Neutrophil (primary cell): ENCODE data around the gene LRRC23.
"Not testable (repeated sequence)": the region's sequence is repeated elsewhere in the genome, so short reads cannot be mapped to it uniquely, and the experiment has no call there.

Source experiments
- H3K27ac ChIP-seq: fragments of 200-600 bp; sonication (generic); 2 replicates; pipeline ENCODE4 v1.5.1; 2016; ENCODE audit warnings: mild to moderate bottlenecking, moderate library complexity
- H3K27me3 ChIP-seq: fragments of 200-600 bp; sonication (generic); 2 replicates; pipeline ENCODE4 v1.6.0; 2016; ENCODE audit warnings: mild to moderate bottlenecking
- H3K36me3 ChIP-seq: fragments of 200-600 bp; sonication (generic); 2 replicates; pipeline ENCODE4 v1.5.1; 2017
- H3K4me1 ChIP-seq, 2 experiments: fragments of 200-600 bp in 1 of 2; sonication (generic) in 1 of 2; 1 replicate in 1 of 2; 2 replicates in 1 of 2; pipeline versions ENCODE4 v1.5.1 to v1.6.1; 2013 to 2016; ENCODE audit warnings: low read depth in 1 of 2, low read length in 1 of 2, mild to moderate bottlenecking in 1 of 2, moderate library complexity in 1 of 2; ENCODE audit not compliant: control insufficient read depth in 1 of 2, insufficient read depth in 1 of 2
- H3K4me3 ChIP-seq, 2 experiments: fragments of 200-600 bp in 1 of 2; sonication (generic) in 1 of 2; 1 replicate in 1 of 2; 2 replicates in 1 of 2; pipeline ENCODE4 v1.5.1; 2013 to 2016; ENCODE audit warnings: low read depth in 1 of 2, low read length in 1 of 2, mild to moderate bottlenecking in 1 of 2, moderate library complexity in 1 of 2
- H3K9me3 ChIP-seq: fragments of 200-600 bp; sonication (generic); 2 replicates; pipeline ENCODE4 v1.5.1; 2016
- CTCF ChIP-seq: fragments of 200-600 bp; sonication (generic); IDR thresholded peaks from 2 replicates; pipeline ENCODE4 v1.5.1; 2016; ENCODE audit warnings: antibody characterized with exemption

Gene LRRC23

GRCh38 chr12:6867413-6868210, 37.0 kb upstream of the LRRC23 start, which contains the start of gene TPI1:
TSS of gene TPI1 (plus strand) at chr12:6867531. CDS start at chr12:6867567, 36 bp downstream.
- TF ChIP-seq CTCF, result peak; percentile 6
- H3K36me3 ChIP-seq, result peaks cover 30% of the 10 kb centered on the region
- H3K4me1 ChIP-seq, result peaks cover 55 to 56% of the 10 kb centered on the region in 2 experiments

GRCh38 chr12:6868211-6869048, 36.2 kb upstream of the LRRC23 start:
- Histone ChIP-seq H3K4me1 (peaks cover 58 to 60% of the 10 kb centered on the region in 2 experiments), H3K27me3 (no peaks in the 10 kb centered on the region), H3K27ac (peak overlapping the region; percentile 86)

More at GRCh38 chr12:6867413-6868210, 37.0 kb upstream of the LRRC23 start, which contains the start of gene TPI1:
- Histone ChIP-seq H3K9me3 (no peaks in the 10 kb centered on the region), H3K27ac (peak within 1 kb of the TSS; percentile 86), H3K27me3 (no peaks in the 10 kb centered on the region), H3K4me3 (peak within 1 kb of the TSS; percentile 92 to 98)

GRCh38 chr12:6869049-6870021, 35.3 kb upstream of the LRRC23 start:
- TF ChIP-seq CTCF, result peak; percentile 94
- Histone ChIP-seq H3K4me1 (peaks cover 66 to 69% of the 10 kb centered on the region in 2 experiments), H3K27ac (peak overlapping the region; percentile 86), H3K36me3 (peaks cover 21% of the 10 kb centered on the region), H3K4me3 (peak overlapping the region; percentile 92 to 98), H3K9me3 (no peaks in the 10 kb centered on the region), H3K27me3 (no peaks in the 10 kb centered on the region)

More at GRCh38 chr12:6868211-6869048, 36.2 kb upstream of the LRRC23 start:
- H3K36me3 ChIP-seq, result peaks cover 24% of the 10 kb centered on the region
- no peaks in the 10 kb centered on the region for H3K9me3 ChIP-seq
- no peak for TF ChIP-seq CTCF
- H3K4me3 ChIP-seq, result peak overlapping the region; percentile 92 to 98

GRCh38 chr12:6870304-6870703, 34.3 kb upstream of the LRRC23 start:
- peaks cover 70 to 72% of the 10 kb centered on the region in 2 experiments for H3K4me1 ChIP-seq
- peak overlapping the region; percentile 86 for H3K27ac ChIP-seq
- not testable (repeated sequence) for H3K27me3 ChIP-seq, H3K9me3 ChIP-seq, H3K4me3 ChIP-seq
- H3K36me3 ChIP-seq, result peaks cover 21% of the 10 kb centered on the region

GRCh38 chr12:6871052-6871957, 33.3 kb upstream of the LRRC23 start:
- no peaks in the 10 kb centered on the region for H3K27me3 ChIP-seq
- peaks cover 21% of the 10 kb centered on the region for H3K36me3 ChIP-seq
- H3K4me3 ChIP-seq, result peak overlapping the region; percentile 82 to 95
- no peaks in the 10 kb centered on the region for H3K9me3 ChIP-seq
- peak overlapping the region; percentile 86 for H3K27ac ChIP-seq
- no peak for TF ChIP-seq CTCF
- H3K4me1 ChIP-seq, result peaks cover 69 to 77% of the 10 kb centered on the region in 2 experiments
